Liver (tissue), 9 donors: ENCODE measurements around the gene MRAS. TPM values are rescaled to one million over a fixed set of nuclear protein-coding genes. Genes with fewer than 3 reads are reported as not detected.

ENCODE experiments used
- DNase-seq: peaks from one replicate; pipeline ENCODE4 v3.0.0-alpha.2; 2017; ENCODE audit warnings: low spot score
- H3K27ac ChIP-seq, 2 donors: one replicate each; pipeline ENCODE4 v1.7.0; 2013; ENCODE audit warnings: inconsistent platforms in 2 of 2, low read length in 2 of 2, control low read depth in 1 of 2, low read depth in 1 of 2, mild to moderate bottlenecking in 1 of 2
- H3K27me3 ChIP-seq, 4 donors: one replicate each; pipeline versions ENCODE4 v1.6.1 to v1.7.0; 2013; ENCODE audit warnings: low read length in 3 of 4, inconsistent platforms in 1 of 4, mild to moderate bottlenecking in 1 of 4, moderate library complexity in 1 of 4; ENCODE audit not compliant: control insufficient read depth in 4 of 4, insufficient read depth in 4 of 4
- H3K36me3 ChIP-seq, 4 donors: one replicate each; pipeline versions ENCODE4 v1.6.1 to v1.7.0; 2013; ENCODE audit warnings: low read length in 3 of 4, mild to moderate bottlenecking in 3 of 4, low read depth in 1 of 4, moderate library complexity in 1 of 4; ENCODE audit not compliant: control insufficient read depth in 4 of 4, insufficient read depth in 3 of 4
- H3K4me1 ChIP-seq, 4 donors: one replicate each; pipeline versions ENCODE4 v1.6.1 to v1.7.0; 2013; ENCODE audit warnings: low read length in 3 of 4, mild to moderate bottlenecking in 3 of 4, moderate library complexity in 1 of 4; ENCODE audit not compliant: control insufficient read depth in 4 of 4, insufficient read depth in 4 of 4
- H3K4me3 ChIP-seq, 3 donors: one replicate each; pipeline versions ENCODE4 v1.6.1 to v1.7.0; 2013; ENCODE audit warnings: low read length in 3 of 3, control low read depth in 1 of 3, low read depth in 1 of 3, mild to moderate bottlenecking in 1 of 3
- H3K9ac ChIP-seq, 2 donors: one replicate each; pipeline ENCODE4 v1.7.0; 2013; ENCODE audit warnings: low read length in 2 of 2, mild to moderate bottlenecking in 2 of 2, moderate library complexity in 2 of 2, control low read depth in 1 of 2, low read depth in 1 of 2
- H3K9me3 ChIP-seq, 4 donors: one replicate each; pipeline versions ENCODE4 v1.6.1 to v1.7.0; 2013; ENCODE audit warnings: low read length in 3 of 4; ENCODE audit not compliant: control insufficient read depth in 4 of 4
- EGR1 ChIP-seq, 2 donors: IDR thresholded peaks; 2 replicates each; pipeline ENCODE4 v1.6.1; 2016 to 2018; ENCODE audit warnings: antibody characterized with exemption in 2 of 2, low read depth in 2 of 2
- FOXA1 ChIP-seq: IDR thresholded peaks from 2 replicates; pipeline ENCODE4 v1.6.1; 2016; ENCODE audit warnings: antibody characterized with exemption
- GABPA ChIP-seq, 2 donors: IDR thresholded peaks in 1 of 2; conservative IDR thresholded peaks in 1 of 2; 2 replicates each; pipeline ENCODE4 v1.6.1; 2016; ENCODE audit warnings: antibody characterized with exemption in 2 of 2, mild to moderate bottlenecking in 1 of 2, moderate library complexity in 1 of 2
- HNF4G ChIP-seq: IDR thresholded peaks from 2 replicates; pipeline ENCODE4 v1.6.1; 2016; ENCODE audit warnings: antibody characterized with exemption
- NR2F2 ChIP-seq: IDR thresholded peaks from 2 replicates; pipeline ENCODE4 v1.6.1; 2016; ENCODE audit warnings: antibody characterized with exemption
- RAD21 ChIP-seq, 2 donors: IDR thresholded peaks; 2 replicates each; pipeline ENCODE4 v1.6.1; 2016; ENCODE audit warnings: antibody characterized with exemption in 2 of 2, mild to moderate bottlenecking in 2 of 2
- SP1 ChIP-seq: IDR thresholded peaks from 2 replicates; pipeline ENCODE4 v1.6.1; 2018; ENCODE audit warnings: antibody characterized with exemption, mild to moderate bottlenecking
- TAF1 ChIP-seq: conservative IDR thresholded peaks from 2 replicates; pipeline ENCODE4 v1.6.1; 2016; ENCODE audit warnings: antibody characterized with exemption, mild to moderate bottlenecking
- YY1 ChIP-seq: IDR thresholded peaks from 2 replicates; pipeline ENCODE4 v1.6.1; 2016; ENCODE audit warnings: antibody characterized with exemption, mild to moderate bottlenecking
- WGBS: extraction: QIAGEN DNeasy Blood & Tissue Kit; methylation state at CpG from one replicate; pipeline ENCODE4 v1.1.7; 2013; 5-methylcytosine and 5-hydroxymethylcytosine counted together
- polyA plus RNA-seq, 2 donors: library from polyadenylated mRNA; stranded (reverse) in 1 of 2; unstranded in 1 of 2; fragments of 200-250 nt in 1 of 2; fragments of >200 nt in 1 of 2; fragmentation: Nextera tagmentation in 1 of 2; extraction: Ambion mirVana in 1 of 2; gene quantifications; one replicate each; pipeline versions ENCODE4 v1.2.1 to v1.2.3, GENCODE V29; 2013 to 2015
- total RNA-seq, 2 donors: library from RNA; depleted of rRNA; stranded (reverse); fragments of >200 nt; gene quantifications; one replicate each; pipeline ENCODE4 v1.2.3, GENCODE V29; 2014
- TF ChIP-seq, protein P1 (sequence below): IDR thresholded peaks from 2 replicates; pipeline ENCODE4 v1.6.1; 2016; ENCODE audit warnings: antibody characterized with exemption
- TF ChIP-seq, protein P2 (sequence below): IDR thresholded peaks from 2 replicates; pipeline ENCODE4 v1.6.1; 2016; ENCODE audit warnings: antibody characterized with exemption, mild to moderate bottlenecking
- TF ChIP-seq, protein P3 (sequence below): IDR thresholded peaks from 2 replicates; pipeline ENCODE4 v1.6.1; 2016; ENCODE audit warnings: antibody characterized with exemption
- TF ChIP-seq, protein P4 (sequence below): IDR thresholded peaks from 2 replicates; pipeline ENCODE4 v1.6.1; 2016; ENCODE audit warnings: antibody characterized with exemption
- TF ChIP-seq, protein P5 (sequence below): fragments of 150-350 bp; IDR thresholded peaks from 2 replicates; pipeline ENCODE4 v1.5.1; 2017; ENCODE audit warnings: improper control_type of control experiment, low read depth, low read length; ENCODE audit not compliant: missing input control
- donor health status: healthy.
- donor health status: healthy.
- donor health status: healthy.
- donor health status: healthy.
- donor health status: healthy.

MRAS gene
- total and polyA plus RNA-seq, 4 donors = 1.6 to 2.6 (median 1.9) TPM

DNA sequence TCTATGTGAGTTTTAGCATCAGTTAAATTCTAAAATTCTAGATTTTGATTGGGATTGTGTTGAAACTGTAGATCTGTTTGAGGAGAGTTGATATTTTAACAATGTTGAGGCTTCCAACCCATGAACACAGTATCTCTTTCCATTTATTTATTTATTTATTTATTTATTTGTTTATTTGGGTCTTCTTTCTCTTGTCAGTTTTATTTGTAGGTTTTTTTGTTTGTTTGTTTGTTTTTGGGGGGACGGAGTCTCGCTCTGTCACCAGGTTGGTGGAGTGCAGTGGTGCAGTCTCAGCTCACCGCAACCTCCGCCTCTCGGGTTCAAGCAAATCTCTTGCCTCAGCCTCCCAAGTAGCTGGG lies 25.3 kb downstream of the MRAS start:
- no peak for TF ChIP-seq YY1
- TF ChIP-seq SP1 = no peak
- TF ChIP-seq, protein P1, sequence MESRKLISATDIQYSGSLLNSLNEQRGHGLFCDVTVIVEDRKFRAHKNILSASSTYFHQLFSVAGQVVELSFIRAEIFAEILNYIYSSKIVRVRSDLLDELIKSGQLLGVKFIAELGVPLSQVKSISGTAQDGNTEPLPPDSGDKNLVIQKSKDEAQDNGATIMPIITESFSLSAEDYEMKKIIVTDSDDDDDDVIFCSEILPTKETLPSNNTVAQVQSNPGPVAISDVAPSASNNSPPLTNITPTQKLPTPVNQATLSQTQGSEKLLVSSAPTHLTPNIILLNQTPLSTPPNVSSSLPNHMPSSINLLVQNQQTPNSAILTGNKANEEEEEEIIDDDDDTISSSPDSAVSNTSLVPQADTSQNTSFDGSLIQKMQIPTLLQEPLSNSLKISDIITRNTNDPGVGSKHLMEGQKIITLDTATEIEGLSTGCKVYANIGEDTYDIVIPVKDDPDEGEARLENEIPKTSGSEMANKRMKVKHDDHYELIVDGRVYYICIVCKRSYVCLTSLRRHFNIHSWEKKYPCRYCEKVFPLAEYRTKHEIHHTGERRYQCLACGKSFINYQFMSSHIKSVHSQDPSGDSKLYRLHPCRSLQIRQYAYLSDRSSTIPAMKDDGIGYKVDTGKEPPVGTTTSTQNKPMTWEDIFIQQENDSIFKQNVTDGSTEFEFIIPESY = no peak
- no peak for TF ChIP-seq EGR1 (IDR thresholded peaks at IDR 0.05; ENCODE audit: low read depth in 2 of 2)
- no peak for TF ChIP-seq FOXA1
- TF ChIP-seq HNF4G = no peak
- TF ChIP-seq RAD21 (IDR thresholded peaks at IDR 0.05) = no peak
- TF ChIP-seq, protein P2, sequence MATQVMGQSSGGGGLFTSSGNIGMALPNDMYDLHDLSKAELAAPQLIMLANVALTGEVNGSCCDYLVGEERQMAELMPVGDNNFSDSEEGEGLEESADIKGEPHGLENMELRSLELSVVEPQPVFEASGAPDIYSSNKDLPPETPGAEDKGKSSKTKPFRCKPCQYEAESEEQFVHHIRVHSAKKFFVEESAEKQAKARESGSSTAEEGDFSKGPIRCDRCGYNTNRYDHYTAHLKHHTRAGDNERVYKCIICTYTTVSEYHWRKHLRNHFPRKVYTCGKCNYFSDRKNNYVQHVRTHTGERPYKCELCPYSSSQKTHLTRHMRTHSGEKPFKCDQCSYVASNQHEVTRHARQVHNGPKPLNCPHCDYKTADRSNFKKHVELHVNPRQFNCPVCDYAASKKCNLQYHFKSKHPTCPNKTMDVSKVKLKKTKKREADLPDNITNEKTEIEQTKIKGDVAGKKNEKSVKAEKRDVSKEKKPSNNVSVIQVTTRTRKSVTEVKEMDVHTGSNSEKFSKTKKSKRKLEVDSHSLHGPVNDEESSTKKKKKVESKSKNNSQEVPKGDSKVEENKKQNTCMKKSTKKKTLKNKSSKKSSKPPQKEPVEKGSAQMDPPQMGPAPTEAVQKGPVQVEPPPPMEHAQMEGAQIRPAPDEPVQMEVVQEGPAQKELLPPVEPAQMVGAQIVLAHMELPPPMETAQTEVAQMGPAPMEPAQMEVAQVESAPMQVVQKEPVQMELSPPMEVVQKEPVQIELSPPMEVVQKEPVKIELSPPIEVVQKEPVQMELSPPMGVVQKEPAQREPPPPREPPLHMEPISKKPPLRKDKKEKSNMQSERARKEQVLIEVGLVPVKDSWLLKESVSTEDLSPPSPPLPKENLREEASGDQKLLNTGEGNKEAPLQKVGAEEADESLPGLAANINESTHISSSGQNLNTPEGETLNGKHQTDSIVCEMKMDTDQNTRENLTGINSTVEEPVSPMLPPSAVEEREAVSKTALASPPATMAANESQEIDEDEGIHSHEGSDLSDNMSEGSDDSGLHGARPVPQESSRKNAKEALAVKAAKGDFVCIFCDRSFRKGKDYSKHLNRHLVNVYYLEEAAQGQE = no peak
- no peak for TF ChIP-seq GABPA (IDR thresholded peaks at IDR 0.05 in 1 of 2, conservative IDR thresholded peaks at IDR 0.05 in 1 of 2)
- TF ChIP-seq, protein P3, sequence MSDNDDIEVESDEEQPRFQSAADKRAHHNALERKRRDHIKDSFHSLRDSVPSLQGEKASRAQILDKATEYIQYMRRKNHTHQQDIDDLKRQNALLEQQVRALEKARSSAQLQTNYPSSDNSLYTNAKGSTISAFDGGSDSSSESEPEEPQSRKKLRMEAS = no peak
- Histone ChIP-seq H3K36me3 (no peaks in the 10 kb centered on the region), H3K4me3 (no peak overlapping the region), H3K9me3 (no peaks in the 10 kb centered on the region), H3K4me1 (no peaks in the 10 kb centered on the region), H3K27me3 (no peaks in the 10 kb centered on the region), H3K27ac (no peak overlapping the region), H3K9ac (no peak overlapping the region)
- no peak for DNase-seq
- WGBS = 97% methylated on average over 5 of the region's 5 CpGs

DNA sequence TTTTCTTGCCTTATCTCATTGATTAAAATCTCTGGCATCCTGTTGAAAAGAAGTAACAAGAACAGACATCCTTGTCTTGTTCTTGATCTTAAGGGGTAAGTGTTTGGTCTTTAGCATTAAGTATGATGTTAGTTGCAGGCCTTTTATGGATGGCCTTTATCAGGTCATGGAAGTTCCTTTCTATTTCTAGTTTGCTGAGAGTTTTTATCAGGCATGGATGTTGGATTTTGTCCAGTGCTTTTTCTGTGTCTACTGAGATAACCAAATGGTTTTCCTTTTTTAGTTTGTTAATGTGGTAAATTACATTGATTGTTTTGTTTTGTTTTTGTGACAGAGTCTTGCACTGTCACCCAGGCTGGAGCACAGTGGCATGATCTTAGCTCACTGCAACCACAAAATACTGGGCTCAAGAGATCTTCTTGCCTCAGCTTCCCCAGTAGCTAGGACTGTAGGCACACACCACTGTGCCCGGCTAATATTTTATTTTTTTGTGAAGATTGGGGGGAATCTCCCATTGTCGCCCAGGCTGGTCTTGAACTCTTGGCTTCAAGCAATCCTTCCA lies 26.3 kb downstream of the MRAS start:
- Histone ChIP-seq H3K9me3 (no peaks in the 10 kb centered on the region), H3K36me3 (no peaks in the 10 kb centered on the region), H3K4me1 (no peaks in the 10 kb centered on the region), H3K27me3 (no peaks in the 10 kb centered on the region), H3K27ac (no peak overlapping the region), H3K9ac (no peak overlapping the region), H3K4me3 (no peak overlapping the region)
- TF ChIP-seq, protein P4, sequence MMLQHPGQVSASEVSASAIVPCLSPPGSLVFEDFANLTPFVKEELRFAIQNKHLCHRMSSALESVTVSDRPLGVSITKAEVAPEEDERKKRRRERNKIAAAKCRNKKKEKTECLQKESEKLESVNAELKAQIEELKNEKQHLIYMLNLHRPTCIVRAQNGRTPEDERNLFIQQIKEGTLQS = no peak
- TF ChIP-seq NR2F2 = peak; percentile 67
- no peak for DNase-seq
- 58% methylated on average over 2 of the region's 2 CpGs for WGBS

DNA sequence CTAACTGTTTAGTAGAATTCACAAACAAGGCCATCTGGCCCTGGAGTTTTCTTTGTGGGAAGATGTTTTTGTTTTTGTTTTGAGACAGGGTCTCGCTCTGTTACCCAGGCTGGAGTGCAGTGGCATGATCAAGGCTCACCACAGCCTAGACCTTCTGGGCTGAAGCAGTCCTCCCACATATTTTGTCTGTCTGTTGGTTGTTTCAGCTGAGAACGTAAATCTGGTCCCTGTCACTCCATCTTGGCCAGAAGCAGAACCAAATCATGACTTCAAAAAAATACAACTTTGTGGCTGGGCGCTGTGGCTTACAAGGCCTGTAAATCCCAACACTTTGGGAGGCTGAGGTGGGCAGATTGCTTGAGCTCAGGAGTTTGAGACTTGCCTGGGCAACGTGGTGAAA lies 27.1 kb downstream of the MRAS start:
- H3K36me3 ChIP-seq = no peaks in the 10 kb centered on the region
- no peaks in the 10 kb centered on the region for H3K9me3 ChIP-seq
- no peak for DNase-seq
- no peak overlapping the region for H3K9ac ChIP-seq
- no peaks in the 10 kb centered on the region for H3K27me3 ChIP-seq
- H3K27ac ChIP-seq = no peak overlapping the region
- no peak overlapping the region for H3K4me3 ChIP-seq
- no peaks in the 10 kb centered on the region for H3K4me1 ChIP-seq
- WGBS = 86% methylated on average over 4 of the region's 4 CpGs
- TF ChIP-seq GABPA (IDR thresholded peaks at IDR 0.05 in 1 of 2, conservative IDR thresholded peaks at IDR 0.05 in 1 of 2) (no peak), EGR1 (IDR thresholded peaks at IDR 0.05; ENCODE audit: low read depth in 2 of 2) (no peak), HNF4G (no peak), TAF1 (no peak), RAD21 (IDR thresholded peaks at IDR 0.05) (no peak)
- TF ChIP-seq, protein P3 = no peak
- TF ChIP-seq, protein P5, sequence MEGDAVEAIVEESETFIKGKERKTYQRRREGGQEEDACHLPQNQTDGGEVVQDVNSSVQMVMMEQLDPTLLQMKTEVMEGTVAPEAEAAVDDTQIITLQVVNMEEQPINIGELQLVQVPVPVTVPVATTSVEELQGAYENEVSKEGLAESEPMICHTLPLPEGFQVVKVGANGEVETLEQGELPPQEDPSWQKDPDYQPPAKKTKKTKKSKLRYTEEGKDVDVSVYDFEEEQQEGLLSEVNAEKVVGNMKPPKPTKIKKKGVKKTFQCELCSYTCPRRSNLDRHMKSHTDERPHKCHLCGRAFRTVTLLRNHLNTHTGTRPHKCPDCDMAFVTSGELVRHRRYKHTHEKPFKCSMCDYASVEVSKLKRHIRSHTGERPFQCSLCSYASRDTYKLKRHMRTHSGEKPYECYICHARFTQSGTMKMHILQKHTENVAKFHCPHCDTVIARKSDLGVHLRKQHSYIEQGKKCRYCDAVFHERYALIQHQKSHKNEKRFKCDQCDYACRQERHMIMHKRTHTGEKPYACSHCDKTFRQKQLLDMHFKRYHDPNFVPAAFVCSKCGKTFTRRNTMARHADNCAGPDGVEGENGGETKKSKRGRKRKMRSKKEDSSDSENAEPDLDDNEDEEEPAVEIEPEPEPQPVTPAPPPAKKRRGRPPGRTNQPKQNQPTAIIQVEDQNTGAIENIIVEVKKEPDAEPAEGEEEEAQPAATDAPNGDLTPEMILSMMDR = no peak
- TF ChIP-seq, protein P2 = no peak
- TF ChIP-seq, protein P4 = no peak
